Measurements from ENCODE around the gene NME3. TPM values are rescaled to one million over a fixed set of nuclear protein-coding genes. Genes with fewer than 3 reads are reported as not detected.

The NME3 gene
- total and polyA plus RNA-seq, 8 donors, result 18.7 to 420 (median 118) TPM

GRCh38 chr16:1770328-1771187 is 785 bp downstream of the NME3 start:
- H3K36me3 ChIP-seq, result peaks cover 35 to 53% (median 50%) of the 10 kb centered on the region in 4 donors
- intact Hi-C loops (cut with DNase I; ENCODE audit: low total_unique reads), result no loop called here
- 2 to 9% (median 7%) methylated on average over 38 to 81 of the region's 81 CpGs for WGBS, 5 donors

GRCh38 chr16:1769402-1770300 is 1.7 kb downstream of the NME3 start:
- H3K4me3 ChIP-seq, result peak overlapping the region; percentile 75 to 98 (median 94)
- no peak for TF ChIP-seq POLR2AphosphoS5 (IDR thresholded peaks at IDR 0.05)
- no peak for TF ChIP-seq CTCF (IDR thresholded peaks at IDR 0.05)
- no peak for TF ChIP-seq POLR2A (IDR thresholded peaks at IDR 0.05)
- no peak for TF ChIP-seq EP300 (IDR thresholded peaks at IDR 0.05)
- no peaks in the 10 kb centered on the region for H3K9me3 ChIP-seq
- H3K27me3 ChIP-seq, result no peaks in the 10 kb centered on the region
- H3K36me3 ChIP-seq, result peaks cover 42 to 54% (median 51%) of the 10 kb centered on the region in 4 donors
- intact Hi-C loops (cut with DNase I; ENCODE audit: low total_unique reads), result no loop called here
- DNase-seq, result no peak
- WGBS, 5 donors, result 73 to 80% (median 75%) methylated on average over 23 to 27 of the region's 27 CpGs
- peaks cover 34 to 52% (median 46%) of the 10 kb centered on the region in 4 donors for H3K4me1 ChIP-seq
- H3K27ac ChIP-seq, result peak overlapping the region in 4 of 5 donors; percentile 92 to 97 (median 94)

More at GRCh38 chr16:1770328-1771187, 785 bp downstream of the NME3 start:
- Histone ChIP-seq H3K9me3 (no peaks in the 10 kb centered on the region), H3K27ac (peak overlapping the region; percentile 79 to 97 (median 94)), H3K27me3 (no peaks in the 10 kb centered on the region), H3K4me3 (peak overlapping the region; percentile 75 to 98 (median 94)), H3K4me1 (peaks cover 35 to 60% (median 52%) of the 10 kb centered on the region in 4 donors)
- peak; percentile 71 to 76 for DNase-seq
- TF ChIP-seq POLR2AphosphoS5 (IDR thresholded peaks at IDR 0.05), result peak in 1 of 3 donors; percentile 51
- TF ChIP-seq EP300 (IDR thresholded peaks at IDR 0.05), result no peak
- TF ChIP-seq CTCF (IDR thresholded peaks at IDR 0.05), result no peak
- no peak for TF ChIP-seq POLR2A (IDR thresholded peaks at IDR 0.05)

- H3K27ac ChIP-seq, result peak overlapping the region in 3 of 5 donors; percentile 94 to 97 (median 95)
- no peaks in the 10 kb centered on the region for H3K9me3 ChIP-seq
- H3K27me3 ChIP-seq, result no peaks in the 10 kb centered on the region
- intact Hi-C loops (cut with DNase I; ENCODE audit: low total_unique reads), result no loop called here
- peaks cover 26 to 48% (median 39%) of the 10 kb centered on the region in 4 donors for H3K4me1 ChIP-seq
- DNase-seq, result no peak
- H3K36me3 ChIP-seq, result peaks cover 48 to 62% (median 59%) of the 10 kb centered on the region in 4 donors
- no peak for TF ChIP-seq CTCF (IDR thresholded peaks at IDR 0.05)
- no peak for TF ChIP-seq EP300 (IDR thresholded peaks at IDR 0.05)
- TF ChIP-seq POLR2A (IDR thresholded peaks at IDR 0.05), result no peak
- no peak for TF ChIP-seq POLR2AphosphoS5 (IDR thresholded peaks at IDR 0.05)
- 77 to 84% (median 82%) methylated on average over 7 to 26 of the region's 26 CpGs for WGBS, 5 donors
- H3K4me3 ChIP-seq, result no peak overlapping the region
Measured at GRCh38 chr16:1768767-1769401, 2.5 kb downstream of the NME3 start.
